ENCODE data around the gene ATP6V1F.
A peak's percentile ranks its signal among the peaks of the same experiment; 100 is the strongest.
"Not testable (repeated sequence)": the region's sequence is repeated elsewhere in the genome, so short reads cannot be mapped to it uniquely, and the experiment has no call there.

The ATP6V1F gene

GRCh38 chr7:128903621-128904361, 41.1 kb downstream of the ATP6V1F start:
- no peak for DNase-seq

GRCh38 chr7:128904381-128905197, 41.9 kb downstream of the ATP6V1F start:
- peak; percentile 37 for DNase-seq

- no peak for DNase-seq
These were observed 43.5 kb downstream of the ATP6V1F start for GRCh38 chr7:128906001-128906765.

GRCh38 chr7:128906766-128907559, 44.3 kb downstream of the ATP6V1F start:
- no peak for DNase-seq

GRCh38 chr7:128908750-128909624, 46.3 kb downstream of the ATP6V1F start:
- no peak for DNase-seq

GRCh38 chr7:128909625-128910568, 47.2 kb downstream of the ATP6V1F start:
- DNase-seq: peak; percentile 32

- DNase-seq: no peak
These were observed 47.9 kb downstream of the ATP6V1F start, which contains the start of gene KCP for GRCh38 chr7:128910569-128910945. Gene KCP, minus strand, starts transcription at chr7:128910709. Its CDS starts 33 bp downstream, at chr7:128910676.

- DNase-seq: no peak
These were observed 48.9 kb downstream of the ATP6V1F start for GRCh38 chr7:128911423-128912031.

GRCh38 chr7:128912281-128912680, 49.6 kb downstream of the ATP6V1F start:
- no peak for DNase-seq

- not testable (repeated sequence) for DNase-seq
These were observed 50.2 kb downstream of the ATP6V1F start for GRCh38 chr7:128912709-128913495.

- DNase-seq: no peak
These were observed 51.4 kb downstream of the ATP6V1F start for GRCh38 chr7:128913870-128914565.

- no peak for DNase-seq
These were observed 52.0 kb downstream of the ATP6V1F start for GRCh38 chr7:128914566-128915151.

GRCh38 chr7:128915271-128915819, 52.7 kb downstream of the ATP6V1F start:
- no peak for DNase-seq
